ENCODE data around the gene THAP11. TPM values are rescaled to one million over a fixed set of nuclear protein-coding genes. Genes with fewer than 3 reads are reported as not detected.

THAP11 gene
- total and polyA plus RNA-seq, 2 of the 13 experiments (the other 11 are each of a cell fraction or from before 2014, with no cell fraction given) = 44.2 to 53.4 TPM

DNA sequence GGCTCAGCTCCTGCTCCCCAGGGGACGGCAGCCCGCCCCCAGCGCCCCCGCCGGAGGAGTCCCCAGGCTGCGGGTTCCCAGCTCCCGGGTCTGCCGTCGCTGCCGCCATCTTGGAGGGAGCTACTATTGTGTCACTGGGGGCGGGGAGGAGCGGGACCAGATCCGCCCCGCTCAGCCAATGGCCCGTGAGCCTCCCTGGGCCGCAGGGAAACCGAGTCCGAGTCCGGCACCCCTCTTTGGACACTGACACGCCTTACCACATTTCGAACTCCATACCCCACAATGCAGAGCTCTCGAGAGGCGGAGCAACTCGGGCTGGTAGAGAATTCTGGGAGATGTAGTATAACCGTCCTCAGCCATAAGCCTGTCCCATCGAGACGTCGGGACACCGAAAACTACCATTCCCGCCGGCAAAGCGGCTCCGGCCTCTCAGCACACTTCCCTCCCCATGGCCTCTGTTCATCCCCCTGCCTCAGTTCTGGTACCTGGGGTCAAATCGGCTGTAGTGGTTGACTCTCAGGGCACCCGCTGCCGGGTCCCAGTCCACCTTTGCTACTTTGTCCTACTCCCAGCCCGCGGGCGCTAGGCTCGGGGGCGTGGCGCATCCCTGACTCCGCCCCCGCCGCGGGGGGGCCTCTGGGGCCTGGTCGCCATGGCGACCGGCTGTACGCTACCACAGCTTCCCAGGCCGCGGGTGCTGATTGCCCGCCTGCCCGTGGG, 35.5 kb upstream of the THAP11 start, which contains the start of the genes RANBP10 and TSNAXIP1 (continued):
- TF ChIP-seq, protein P1, sequence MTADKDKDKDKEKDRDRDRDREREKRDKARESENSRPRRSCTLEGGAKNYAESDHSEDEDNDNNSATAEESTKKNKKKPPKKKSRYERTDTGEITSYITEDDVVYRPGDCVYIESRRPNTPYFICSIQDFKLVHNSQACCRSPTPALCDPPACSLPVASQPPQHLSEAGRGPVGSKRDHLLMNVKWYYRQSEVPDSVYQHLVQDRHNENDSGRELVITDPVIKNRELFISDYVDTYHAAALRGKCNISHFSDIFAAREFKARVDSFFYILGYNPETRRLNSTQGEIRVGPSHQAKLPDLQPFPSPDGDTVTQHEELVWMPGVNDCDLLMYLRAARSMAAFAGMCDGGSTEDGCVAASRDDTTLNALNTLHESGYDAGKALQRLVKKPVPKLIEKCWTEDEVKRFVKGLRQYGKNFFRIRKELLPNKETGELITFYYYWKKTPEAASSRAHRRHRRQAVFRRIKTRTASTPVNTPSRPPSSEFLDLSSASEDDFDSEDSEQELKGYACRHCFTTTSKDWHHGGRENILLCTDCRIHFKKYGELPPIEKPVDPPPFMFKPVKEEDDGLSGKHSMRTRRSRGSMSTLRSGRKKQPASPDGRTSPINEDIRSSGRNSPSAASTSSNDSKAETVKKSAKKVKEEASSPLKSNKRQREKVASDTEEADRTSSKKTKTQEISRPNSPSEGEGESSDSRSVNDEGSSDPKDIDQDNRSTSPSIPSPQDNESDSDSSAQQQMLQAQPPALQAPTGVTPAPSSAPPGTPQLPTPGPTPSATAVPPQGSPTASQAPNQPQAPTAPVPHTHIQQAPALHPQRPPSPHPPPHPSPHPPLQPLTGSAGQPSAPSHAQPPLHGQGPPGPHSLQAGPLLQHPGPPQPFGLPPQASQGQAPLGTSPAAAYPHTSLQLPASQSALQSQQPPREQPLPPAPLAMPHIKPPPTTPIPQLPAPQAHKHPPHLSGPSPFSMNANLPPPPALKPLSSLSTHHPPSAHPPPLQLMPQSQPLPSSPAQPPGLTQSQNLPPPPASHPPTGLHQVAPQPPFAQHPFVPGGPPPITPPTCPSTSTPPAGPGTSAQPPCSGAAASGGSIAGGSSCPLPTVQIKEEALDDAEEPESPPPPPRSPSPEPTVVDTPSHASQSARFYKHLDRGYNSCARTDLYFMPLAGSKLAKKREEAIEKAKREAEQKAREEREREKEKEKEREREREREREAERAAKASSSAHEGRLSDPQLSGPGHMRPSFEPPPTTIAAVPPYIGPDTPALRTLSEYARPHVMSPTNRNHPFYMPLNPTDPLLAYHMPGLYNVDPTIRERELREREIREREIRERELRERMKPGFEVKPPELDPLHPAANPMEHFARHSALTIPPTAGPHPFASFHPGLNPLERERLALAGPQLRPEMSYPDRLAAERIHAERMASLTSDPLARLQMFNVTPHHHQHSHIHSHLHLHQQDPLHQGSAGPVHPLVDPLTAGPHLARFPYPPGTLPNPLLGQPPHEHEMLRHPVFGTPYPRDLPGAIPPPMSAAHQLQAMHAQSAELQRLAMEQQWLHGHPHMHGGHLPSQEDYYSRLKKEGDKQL (CRISPR knock-in tag; IDR thresholded peaks at IDR 0.05; ENCODE audit: low read depth) = no peak
- TF ChIP-seq ZKSCAN8 (CRISPR knock-in tag; IDR thresholded peaks at IDR 0.05; ENCODE audit: borderline replicate concordance) (no peak), ZNF510 (CRISPR knock-in tag; IDR thresholded peaks at IDR 0.05; ENCODE audit: low read depth) (peak; percentile 37; the same call in 1 of the 2 replicates), MEF2D (CRISPR knock-in tag; IDR thresholded peaks at IDR 0.05) (no peak), SAFB2 (CRISPR knock-in tag; IDR thresholded peaks at IDR 0.05; ENCODE audit: borderline replicate concordance, low read depth) (peak; percentile 44; the same call in 1 of the 2 replicates), SOX13 (IDR thresholded peaks at IDR 0.05) (0 out of 2 replicates have a peak, but pooled peaks have one; percentile 20), SOX13 (CRISPR knock-in tag; conservative IDR thresholded peaks at IDR 0.05 in 1 of 2, IDR thresholded peaks at IDR 0.05 in 1 of 2) (0 out of 4 replicates have a peak, but pooled peaks of 1 of the 2 experiments have one; percentile 4), MEIS1 (CRISPR knock-in tag; IDR thresholded peaks at IDR 0.05; ENCODE audit: borderline replicate concordance) (peak; percentile 59; the same call in 1 of the 2 replicates), ZNF670 (CRISPR knock-in tag; IDR thresholded peaks at IDR 0.05; ENCODE audit: borderline replicate concordance) (no peak; the same call in 1 of the 2 replicates), THAP11 (CRISPR knock-in tag; IDR thresholded peaks at IDR 0.05) (peak; percentile 98), SNRNP70 (IDR thresholded peaks at IDR 0.05; ENCODE audit: low read depth, low read length) (no peak), ZNF550 (CRISPR knock-in tag; IDR thresholded peaks at IDR 0.05; ENCODE audit: borderline replicate concordance) (no peak), MBD4 (IDR thresholded peaks at IDR 0.05; ENCODE audit: borderline replicate concordance, low read length) (no peak), PRPF4 (IDR thresholded peaks at IDR 0.05; ENCODE audit: low read depth, low read length, poor library complexity, severe bottlenecking) (no peak), SIN3A (IDR thresholded peaks at IDR 0.05; ENCODE audit: borderline replicate concordance, low read depth, low read length) (peak; percentile 96), TAF15 (IDR thresholded peaks at IDR 0.05; ENCODE audit: low read depth, low read length, poor library complexity, severe bottlenecking) (no peak)
- TF ChIP-seq, protein P2, sequence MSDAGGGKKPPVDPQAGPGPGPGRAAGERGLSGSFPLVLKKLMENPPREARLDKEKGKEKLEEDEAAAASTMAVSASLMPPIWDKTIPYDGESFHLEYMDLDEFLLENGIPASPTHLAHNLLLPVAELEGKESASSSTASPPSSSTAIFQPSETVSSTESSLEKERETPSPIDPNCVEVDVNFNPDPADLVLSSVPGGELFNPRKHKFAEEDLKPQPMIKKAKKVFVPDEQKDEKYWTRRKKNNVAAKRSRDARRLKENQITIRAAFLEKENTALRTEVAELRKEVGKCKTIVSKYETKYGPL (CRISPR knock-in tag; IDR thresholded peaks at IDR 0.05) = no peak
- TF ChIP-seq, protein P3, sequence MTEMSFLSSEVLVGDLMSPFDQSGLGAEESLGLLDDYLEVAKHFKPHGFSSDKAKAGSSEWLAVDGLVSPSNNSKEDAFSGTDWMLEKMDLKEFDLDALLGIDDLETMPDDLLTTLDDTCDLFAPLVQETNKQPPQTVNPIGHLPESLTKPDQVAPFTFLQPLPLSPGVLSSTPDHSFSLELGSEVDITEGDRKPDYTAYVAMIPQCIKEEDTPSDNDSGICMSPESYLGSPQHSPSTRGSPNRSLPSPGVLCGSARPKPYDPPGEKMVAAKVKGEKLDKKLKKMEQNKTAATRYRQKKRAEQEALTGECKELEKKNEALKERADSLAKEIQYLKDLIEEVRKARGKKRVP (CRISPR knock-in tag; IDR thresholded peaks at IDR 0.05) = peak in 1 of 2 experiments; percentile 58; a peak in 2 of 4 replicates

Measured in HepG2 (cell line).